ENCODE measurements around the gene HRAS. TPM values are rescaled to one million over a fixed set of nuclear protein-coding genes. Genes with fewer than 3 reads are reported as not detected.
A peak's percentile ranks its signal among the peaks of the same experiment; 100 is the strongest.

The HRAS gene
- total RNA-seq, 1 experiment from 2014 or later: 104 TPM

GRCh38 chr11:575313-575995, 40.1 kb upstream of the HRAS start:
- Histone ChIP-seq H3K4me3 (replicated peaks in 1 of 2; ENCODE audit: low read depth in 1 of 2, low read length in 2 of 2) (peak overlapping the region; percentile 62 to 86), H4K20me1 (ENCODE audit: insufficient read depth) (no peaks in the 10 kb centered on the region; the same call in 1 of the 2 replicates), H3K4me1 (ENCODE audit: control insufficient read depth in 1 of 2, insufficient read depth in 2 of 2, low read length in 2 of 2) (peaks cover 16 to 37% of the 10 kb centered on the region in 2 experiments), H3K79me2 (ENCODE audit: insufficient read depth, low read length) (peaks cover 41% of the 10 kb centered on the region), H3K9ac (ENCODE audit: low read length) (peak overlapping the region; percentile 82), H2AFZ (ENCODE audit: low read depth, low read length, poor library complexity, severe bottlenecking) (no peak overlapping the region), H3K9me2 (ENCODE audit: insufficient read depth) (no peaks in the 10 kb centered on the region), H3K27me3 (ENCODE audit: insufficient read depth, low read length) (no peaks in the 10 kb centered on the region), H3K27ac (ENCODE audit: low read depth, low read length) (peak overlapping the region; percentile 90), H3K9me3 (ENCODE audit: control insufficient read depth in 1 of 2, insufficient read depth in 1 of 2, low read depth in 1 of 2, low read length in 2 of 2) (no peaks in the 10 kb centered on the region), H3K36me3 (ENCODE audit: control insufficient read depth in 1 of 2, insufficient read depth in 2 of 2, low read length in 2 of 2) (peaks cover 0 to 8% of the 10 kb centered on the region in 2 experiments; a peak in 1 of 4 replicates), H3K4me2 (ENCODE audit: low read length) (peak overlapping the region; percentile 98)
- ATAC-seq (peak; percentile 65), DNase-seq (ENCODE audit: low read depth, low spot score) (peak; percentile 24)
- no TSS peak for BruUV-seq (replicated peaks)
- ChIA-PET CTCF (interaction anchor here (0.8 to 1.4 kb wide), 2 partner anchors 21 to 127 kb away, joined by 4 to 5 read pairs; no protein-coding TSS in a partner anchor), POLR2A (interaction anchor here (0.7 to 1.1 kb wide), 10 partner anchors 9 to 260 kb away, joined by 3 to 8 read pairs (median 4); partner anchors contain the start of genes DEAF1, HRAS and TMEM80), RAD21 (ENCODE audit: low non-redundant PET in 1 of 2, low total read pairs in 2 of 2, uncharacterized antibody in 2 of 2, unreplicated experiment in 2 of 2) (interaction anchor here in 1 of 2 experiments (1.1 kb wide), 1 partner anchor 16 kb away, joined by 7 read pairs; no protein-coding TSS in a partner anchor)
- TF ChIP-seq ZFX (IDR thresholded peaks at IDR 0.05) (peak; percentile 56; the same call in 1 of the 2 replicates), POLR2AphosphoS5 (IDR thresholded peaks at IDR 0.05; ENCODE audit: low read depth, low read length) (peak; percentile 65), MAX (IDR thresholded peaks at IDR 0.05) (no peak)
- intact Hi-C loops (cut with micrococcal nuclease): no loop called here

GRCh38 chr11:574632-575312, 39.4 kb upstream of the HRAS start:
- peak; percentile 1; the same call in 1 of the 2 replicates for ATAC-seq
- H2AFZ ChIP-seq (ENCODE audit: low read depth, low read length, poor library complexity, severe bottlenecking): no peak overlapping the region
- CTCF ChIA-PET: interaction anchor here (1.4 kb wide), 1 partner anchor 127 kb away, joined by 4 read pairs; no protein-coding TSS in a partner anchor
- no peaks in the 10 kb centered on the region for H3K9me3 ChIP-seq (ENCODE audit: control insufficient read depth in 1 of 2, insufficient read depth in 1 of 2, low read depth in 1 of 2, low read length in 2 of 2)
- peak overlapping the region; percentile 82 for H3K9ac ChIP-seq (ENCODE audit: low read length)
- RAD21 ChIA-PET (ENCODE audit: low non-redundant PET in 1 of 2, low total read pairs in 2 of 2, uncharacterized antibody in 2 of 2, unreplicated experiment in 2 of 2): no interaction called here
- POLR2A ChIA-PET: no interaction called here
- H3K9me2 ChIP-seq (ENCODE audit: insufficient read depth): no peaks in the 10 kb centered on the region
- H3K79me2 ChIP-seq (ENCODE audit: insufficient read depth, low read length): peaks cover 34% of the 10 kb centered on the region
- H3K4me2 ChIP-seq (ENCODE audit: low read length): peak overlapping the region; percentile 98
- no peaks in the 10 kb centered on the region for H3K27me3 ChIP-seq (ENCODE audit: insufficient read depth, low read length)
- peak overlapping the region; percentile 90; the same call in 1 of the 2 replicates for H3K27ac ChIP-seq (ENCODE audit: low read depth, low read length)
- intact Hi-C loops (cut with micrococcal nuclease): no loop called here
- peaks cover 0 to 8% of the 10 kb centered on the region in 2 experiments; a peak in 1 of 4 replicates for H3K36me3 ChIP-seq (ENCODE audit: control insufficient read depth in 1 of 2, insufficient read depth in 2 of 2, low read length in 2 of 2)
- peaks cover 16 to 39% of the 10 kb centered on the region in 2 experiments for H3K4me1 ChIP-seq (ENCODE audit: control insufficient read depth in 1 of 2, insufficient read depth in 2 of 2, low read length in 2 of 2)
- H3K4me3 ChIP-seq (replicated peaks in 1 of 2; ENCODE audit: low read depth in 1 of 2, low read length in 2 of 2): peak overlapping the region; percentile 62 to 86
- no peak for DNase-seq (ENCODE audit: low read depth, low spot score)
- no TSS peak for BruUV-seq (replicated peaks)
- H4K20me1 ChIP-seq (ENCODE audit: insufficient read depth): no peaks in the 10 kb centered on the region; the same call in 1 of the 2 replicates
- no peak for TF ChIP-seq JUND (IDR thresholded peaks at IDR 0.05)
- TF ChIP-seq CEBPB (IDR thresholded peaks at IDR 0.05; ENCODE audit: low read depth): no peak
- TF ChIP-seq CTCF (IDR thresholded peaks at IDR 0.05 in 2 of 3, conservative IDR thresholded peaks at IDR 0.05 in 1 of 3; ENCODE audit: borderline replicate concordance in 1 of 3, insufficient read depth in 1 of 3, low read depth in 2 of 3, low read length in 2 of 3): no peak
- no peak for TF ChIP-seq MAX (IDR thresholded peaks at IDR 0.05)
- TF ChIP-seq EZH2 (IDR thresholded peaks at IDR 0.05): no peak
- TF ChIP-seq REST (IDR thresholded peaks at IDR 0.05; ENCODE audit: low read depth): no peak
- no peak for TF ChIP-seq ZFX (IDR thresholded peaks at IDR 0.05)
- TF ChIP-seq TCF7L2 (IDR thresholded peaks at IDR 0.05; ENCODE audit: borderline replicate concordance, extremely low read depth, insufficient read depth, insufficient read length): no peak
- TF ChIP-seq POLR2AphosphoS5 (IDR thresholded peaks at IDR 0.05; ENCODE audit: low read depth, low read length): no peak
- TF ChIP-seq SP1 (IDR thresholded peaks at IDR 0.05; ENCODE audit: low read depth): no peak

All from HCT116 (cell line).